CD4-positive, alpha-beta T cell (primary cell): ENCODE results near the gene CACNA1D. TPM values are rescaled to one million over a fixed set of nuclear protein-coding genes. Genes with fewer than 3 reads are reported as not detected.

Experiments
- ATAC-seq: fragments of 200-7000 bp; cut with Tn5 transposase; one replicate; pipeline ENCODE4 v1.10.0; 2022; ENCODE audit warnings: mild to moderate bottlenecking; ENCODE audit not compliant: poor library complexity
- CTCF ChIA-PET: fragments of 350-600 bp; sonication (Branson Sonifier 250); formaldehyde crosslinking; loops from one replicate; lab custom pipeline; 2021; ENCODE audit warnings: antibody characterized with exemption, inconsistent platforms; lab: Charles Lee
- POLR2A ChIA-PET: fragments of 350-600 bp; sonication (Branson Sonifier 250); formaldehyde crosslinking; loops from one replicate; lab custom pipeline; 2021; ENCODE audit warnings: antibody characterized with exemption, inconsistent platforms; lab: Charles Lee
- DNase-seq, 14 experiments: peaks; one replicate each; pipeline ENCODE4 v3.0.0-alpha.2; 2013 to 2020; ENCODE audit warnings: mixed read lengths in 2 of 14
- H3K27ac ChIP-seq, 2 donors: one replicate each; pipeline versions ENCODE4 v1.5.1 to v1.7.0; 2013; ENCODE audit warnings: low read length in 2 of 2, low read depth in 1 of 2, mild to moderate bottlenecking in 1 of 2
- H3K27me3 ChIP-seq, 2 experiments: 1 replicate in 1 of 2; 2 replicates in 1 of 2; pipeline versions ENCODE4 v1.6.1 to v1.7.0; 2013; ENCODE audit warnings: low read length in 2 of 2, control low read depth in 1 of 2, mild to moderate bottlenecking in 1 of 2, moderate library complexity in 1 of 2; ENCODE audit not compliant: insufficient read depth in 2 of 2, control insufficient read depth in 1 of 2
- H3K36me3 ChIP-seq: one replicate; pipeline ENCODE4 v1.6.1; 2013; ENCODE audit warnings: low read length, control low read depth; ENCODE audit not compliant: insufficient read depth
- H3K4me1 ChIP-seq: one replicate; pipeline ENCODE4 v1.6.1; 2013; ENCODE audit warnings: low read length, control low read depth; ENCODE audit not compliant: insufficient read depth
- H3K4me3 ChIP-seq: one replicate; pipeline ENCODE4 v1.5.1; 2013; ENCODE audit warnings: mild to moderate bottlenecking, low read length, moderate library complexity
- H3K9me3 ChIP-seq, 2 experiments: 1 replicate in 1 of 2; 2 replicates in 1 of 2; pipeline versions ENCODE4 v1.6.1 to v1.7.0; 2013; ENCODE audit warnings: low read length in 2 of 2, mild to moderate bottlenecking in 2 of 2, control low read depth in 1 of 2, moderate library complexity in 1 of 2; ENCODE audit not compliant: control insufficient read depth in 1 of 2, insufficient read depth in 1 of 2
- H3K27ac Mint-ChIP-seq: one replicate; pipeline ENCODE4 v1.8.0; 2020; ENCODE audit warnings: mixed read lengths
- H3K27me3 Mint-ChIP-seq: one replicate; pipeline ENCODE4 v1.8.0; 2021; ENCODE audit warnings: mixed read lengths
- H3K36me3 Mint-ChIP-seq: one replicate; pipeline ENCODE4 v1.8.0; 2021; ENCODE audit warnings: low read depth, mixed read lengths
- H3K4me1 Mint-ChIP-seq: one replicate; pipeline ENCODE4 v1.8.0; 2021; ENCODE audit warnings: low read depth, mixed read lengths
- H3K4me3 Mint-ChIP-seq: one replicate; pipeline ENCODE4 v1.8.0; 2020; ENCODE audit warnings: mild to moderate bottlenecking, mixed read lengths
- H3K9me3 Mint-ChIP-seq: one replicate; pipeline ENCODE4 v1.8.0; 2020; ENCODE audit warnings: mixed read lengths
- CTCF ChIP-seq: fragments of 200-600 bp; IDR thresholded peaks from one replicate; pipeline ENCODE4 v1.8.0; 2022; ENCODE audit warnings: antibody characterized with exemption, mild to moderate bottlenecking
- intact Hi-C, 2 experiments: fragments of 100-400 bp; cut with DNase I in 1 of 2; cut with micrococcal nuclease in 1 of 2; formaldehyde crosslinking; loops; one replicate each; pipeline versions ENCODE4 v1.15.1 to v1.9.0; 2023 to 2025; cut with DNase I, micrococcal nuclease
- total RNA-seq, 174 experiments: library from RNA in 2 of 174; stranded (reverse) in 2 of 174; gene quantifications; one replicate each; pipeline ENCODE4 v1.2.3 and lab custom pipeline; 2021 to 2026

Gene CACNA1D
- total RNA-seq, 2 experiments from 2014 or later: not detected

DNA sequence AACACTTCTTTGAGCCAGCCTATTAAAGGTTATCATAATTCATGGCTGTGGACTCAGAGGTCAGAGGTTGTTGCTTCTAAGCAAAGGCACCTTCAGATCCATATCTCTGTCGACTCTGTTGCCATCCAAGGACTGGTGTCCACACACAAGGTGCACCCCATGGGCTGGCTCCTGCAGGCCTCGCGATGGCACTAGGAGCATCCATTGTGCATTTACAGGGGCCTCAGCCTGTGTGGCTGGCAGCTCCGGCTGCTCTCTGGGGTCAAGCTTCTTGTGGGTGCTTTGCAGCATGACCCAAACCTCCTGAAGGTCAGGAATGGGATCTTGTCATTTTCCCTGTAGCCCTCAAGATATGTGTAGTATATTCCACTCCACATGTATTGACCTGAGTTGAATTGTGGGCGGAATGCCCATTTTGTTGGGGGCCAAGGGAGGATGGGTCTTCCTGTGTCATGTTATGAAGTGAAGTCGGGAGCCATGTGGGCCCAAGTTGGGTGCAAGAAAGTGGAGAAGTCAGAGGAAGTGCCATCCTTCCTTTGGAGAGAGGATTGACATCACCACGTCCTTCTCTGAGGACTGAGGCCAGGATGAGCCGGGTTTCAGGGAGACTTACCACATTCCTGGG, 308.0 kb downstream of the CACNA1D start:
- intact Hi-C loops: no loop called here
- H3K9me3 ChIP-seq: no peaks in the 10 kb centered on the region
- H3K4me1 ChIP-seq: no peaks in the 10 kb centered on the region
- Mint-ChIP-seq H3K9me3 (no peaks in the 10 kb centered on the region), H3K4me3 (no peak overlapping the region), H3K27me3 (peaks cover 13% of the 10 kb centered on the region), H3K27ac (no peak overlapping the region), H3K4me1 (no peaks in the 10 kb centered on the region), H3K36me3 (no peaks in the 10 kb centered on the region)
- ChIA-PET CTCF (no interaction called here), POLR2A (no interaction called here)
- H3K4me3 ChIP-seq: no peak overlapping the region
- ATAC-seq (no peak), DNase-seq (no peak)
- H3K27ac ChIP-seq: no peak overlapping the region
- H3K27me3 ChIP-seq: no peaks in the 10 kb centered on the region
- no peak for TF ChIP-seq CTCF
- no peaks in the 10 kb centered on the region for H3K36me3 ChIP-seq

DNA sequence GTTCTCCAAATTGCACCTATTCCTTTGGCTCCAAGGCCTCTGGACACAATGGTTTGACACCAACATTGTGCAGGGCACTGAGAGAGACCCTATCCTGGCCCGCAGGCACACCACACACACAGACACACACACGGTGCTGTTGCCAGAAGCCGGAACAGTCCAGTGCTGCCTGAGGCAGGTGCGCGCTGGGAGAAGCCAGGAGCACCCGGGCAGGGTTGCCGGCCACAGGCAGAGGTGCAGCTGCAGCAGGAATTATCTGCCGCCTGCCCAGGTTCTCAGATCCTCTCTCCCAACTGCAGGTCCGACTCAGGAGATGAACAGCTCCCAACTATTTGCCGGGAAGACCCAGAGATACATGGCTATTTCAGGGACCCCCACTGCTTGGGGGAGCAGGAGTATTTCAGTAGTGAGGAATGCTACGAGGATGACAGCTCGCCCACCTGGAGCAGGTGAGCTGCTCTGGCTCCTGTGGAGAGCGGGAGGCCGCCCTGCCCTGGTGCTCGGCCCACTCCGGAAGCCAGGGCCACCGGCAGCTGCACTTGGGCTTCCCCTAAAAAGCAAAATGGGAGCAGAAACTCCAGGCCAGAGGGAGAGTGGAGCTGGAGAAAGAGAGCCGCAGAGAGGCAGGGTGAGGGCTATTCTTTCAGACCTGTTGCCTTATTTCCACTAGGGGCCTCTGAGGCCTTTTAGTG, 308.9 kb downstream of the CACNA1D start:
- H3K27me3 ChIP-seq: no peaks in the 10 kb centered on the region
- Mint-ChIP-seq H3K4me1 (no peaks in the 10 kb centered on the region), H3K36me3 (no peaks in the 10 kb centered on the region), H3K9me3 (no peaks in the 10 kb centered on the region), H3K27me3 (peaks cover 13% of the 10 kb centered on the region), H3K27ac (no peak overlapping the region), H3K4me3 (no peak overlapping the region)
- ATAC-seq (no peak), DNase-seq (no peak)
- no peak overlapping the region for H3K4me3 ChIP-seq
- CTCF ChIA-PET: no interaction called here
- no peaks in the 10 kb centered on the region for H3K36me3 ChIP-seq
- no peak for TF ChIP-seq CTCF
- intact Hi-C loops: no loop called here
- H3K27ac ChIP-seq: no peak overlapping the region
- no peaks in the 10 kb centered on the region for H3K9me3 ChIP-seq
- POLR2A ChIA-PET: no interaction called here
- H3K4me1 ChIP-seq: no peaks in the 10 kb centered on the region

DNA sequence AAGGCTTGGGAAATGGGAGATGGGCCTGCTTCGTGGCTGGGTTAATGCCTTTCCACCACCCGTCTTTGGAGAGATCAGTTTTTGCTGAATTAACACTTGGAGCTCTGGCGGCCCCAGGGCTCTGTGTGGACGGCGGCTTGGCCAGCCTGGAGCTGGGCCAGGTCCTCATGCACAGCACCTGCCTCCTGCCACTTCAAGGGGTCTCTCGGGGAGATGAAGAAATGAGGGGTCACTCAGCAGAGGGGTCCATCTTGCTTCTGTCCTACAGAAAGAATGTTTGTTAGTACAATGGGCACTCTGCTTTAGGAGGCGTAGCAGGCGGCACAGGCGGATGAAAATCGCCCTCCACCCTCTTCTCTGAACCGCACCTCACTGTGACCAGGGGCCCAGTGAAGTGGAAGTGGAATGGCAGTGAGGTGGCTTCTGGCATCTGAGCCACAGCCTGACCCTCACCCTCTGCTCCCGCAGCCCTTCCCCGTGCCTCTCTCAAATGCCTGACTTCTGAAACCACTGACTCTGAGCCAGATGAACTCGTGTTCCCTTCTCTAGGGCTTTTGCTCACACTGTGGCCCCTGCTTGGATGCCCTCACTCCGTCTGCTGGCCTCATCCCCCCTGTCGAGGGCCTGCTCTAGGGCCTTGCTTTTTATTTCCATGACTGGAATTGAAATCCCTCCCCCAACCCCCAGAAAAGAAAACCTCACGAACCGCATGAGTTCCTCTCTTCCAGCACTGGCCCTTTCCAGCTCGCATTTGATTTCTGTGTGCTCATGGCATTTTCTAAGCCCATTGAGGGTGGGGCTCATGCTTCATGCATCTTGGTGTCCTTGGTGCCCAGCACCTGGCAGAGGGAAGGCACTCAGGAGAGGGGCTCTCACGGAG, 309.6 kb downstream of the CACNA1D start:
- Histone ChIP-seq H3K27ac (no peak overlapping the region), H3K9me3 (no peaks in the 10 kb centered on the region), H3K27me3 (no peaks in the 10 kb centered on the region), H3K4me1 (no peaks in the 10 kb centered on the region), H3K4me3 (no peak overlapping the region), H3K36me3 (no peaks in the 10 kb centered on the region)
- Mint-ChIP-seq H3K27me3 (peaks cover 18% of the 10 kb centered on the region), H3K9me3 (no peaks in the 10 kb centered on the region), H3K36me3 (no peaks in the 10 kb centered on the region), H3K27ac (no peak overlapping the region), H3K4me1 (no peaks in the 10 kb centered on the region), H3K4me3 (no peak overlapping the region)
- intact Hi-C loops: no loop called here
- ATAC-seq (no peak), DNase-seq (no peak)
- ChIA-PET POLR2A (no interaction called here), CTCF (no interaction called here)
- no peak for TF ChIP-seq CTCF
